Activated CD8-positive, alpha-beta T cell treated with anti-CD3 and anti-CD28 coated beads for 36 hours (primary cell): Measurements from ENCODE around the gene BICC1. TPM values are rescaled to one million over a fixed set of nuclear protein-coding genes. Genes with fewer than 3 reads are reported as not detected.
"Not testable (repeated sequence)": the region's sequence is repeated elsewhere in the genome, so short reads cannot be mapped to it uniquely, and the experiment has no call there.

Experiments used
- ATAC-seq: fragments of 200-7000 bp; cut with Tn5 transposase; one replicate; pipeline ENCODE4 v1.10.0; 2021; ENCODE audit warnings: mild to moderate bottlenecking, moderate library complexity
- CTCF ChIA-PET: fragments of 350-600 bp; sonication (Branson Sonifier 250); formaldehyde crosslinking; loops from one replicate; lab custom pipeline; 2021; ENCODE audit warnings: antibody characterized with exemption; lab: Charles Lee
- POLR2A ChIA-PET: fragments of 350-600 bp; sonication (Branson Sonifier 250); formaldehyde crosslinking; loops from one replicate; lab custom pipeline; 2021; ENCODE audit warnings: antibody characterized with exemption; lab: Charles Lee
- DNase-seq: peaks from one replicate; pipeline ENCODE4 v3.0.0-alpha.2; 2020
- H3K27ac Mint-ChIP-seq: one replicate; pipeline ENCODE4 v1.8.0; 2021; ENCODE audit warnings: mild to moderate bottlenecking, mixed read lengths
- H3K27me3 Mint-ChIP-seq: one replicate; pipeline ENCODE4 v1.8.0; 2021; ENCODE audit warnings: mixed read lengths
- H3K36me3 Mint-ChIP-seq: one replicate; pipeline ENCODE4 v1.8.0; 2021; ENCODE audit warnings: low read depth, mixed read lengths
- H3K4me1 Mint-ChIP-seq: one replicate; pipeline ENCODE4 v1.8.0; 2021; ENCODE audit warnings: low read depth, mixed read lengths
- H3K4me3 Mint-ChIP-seq: one replicate; pipeline ENCODE4 v1.8.0; 2021; ENCODE audit warnings: mild to moderate bottlenecking, moderate library complexity, mixed read lengths
- H3K9me3 Mint-ChIP-seq: one replicate; pipeline ENCODE4 v1.8.0; 2021; ENCODE audit warnings: mixed read lengths
- CTCF ChIP-seq: fragments of 200-600 bp; IDR thresholded peaks from one replicate; pipeline ENCODE4 v1.8.0; 2022; ENCODE audit warnings: antibody characterized with exemption, mild to moderate bottlenecking
- intact Hi-C: fragments of 100-400 bp; cut with micrococcal nuclease; formaldehyde crosslinking; loops from one replicate; pipeline ENCODE4 v1.10.0; 2022
- total RNA-seq, 2 experiments: library from RNA; stranded (reverse); gene quantifications; one replicate each; pipeline ENCODE4 v1.2.3, GENCODE V29; 2021

Gene BICC1
- total RNA-seq, 2 experiments from 2014 or later = not detected

GRCh38 chr10:58587676-58588075 lies 75.0 kb downstream of the BICC1 start:
- ATAC-seq = no peak
- Mint-ChIP-seq H3K4me1 (no peaks in the 10 kb centered on the region), H3K4me3 (no peak overlapping the region), H3K36me3 (no peaks in the 10 kb centered on the region), H3K27me3 (peaks cover 13% of the 10 kb centered on the region), H3K27ac (no peak overlapping the region), H3K9me3 (no peaks in the 10 kb centered on the region)
- intact Hi-C loops = no loop called here
- ChIA-PET CTCF (interaction anchor here (1.6 kb wide), 1 partner anchor 57 kb away, joined by 4 read pairs; no protein-coding TSS in a partner anchor), POLR2A (no interaction called here)
- no peak for TF ChIP-seq CTCF
- no peak for DNase-seq

GRCh38 chr10:58588673-58589265 lies 76.1 kb downstream of the BICC1 start:
- Mint-ChIP-seq H3K4me3 (no peak overlapping the region), H3K9me3 (no peaks in the 10 kb centered on the region), H3K36me3 (no peaks in the 10 kb centered on the region), H3K27me3 (peaks cover 15% of the 10 kb centered on the region), H3K4me1 (no peaks in the 10 kb centered on the region), H3K27ac (no peak overlapping the region)
- no peak for TF ChIP-seq CTCF
- ChIA-PET POLR2A (no interaction called here), CTCF (no interaction called here)
- ATAC-seq = no peak
- intact Hi-C loops = no loop called here
- peak; percentile 2 for DNase-seq

GRCh38 chr10:58590152-58590840 lies 77.6 kb downstream of the BICC1 start:
- intact Hi-C loops = no loop called here
- no peaks in the 10 kb centered on the region for H3K9me3 Mint-ChIP-seq
- TF ChIP-seq CTCF = no peak
- ChIA-PET CTCF (no interaction called here), POLR2A (no interaction called here)
- no peak overlapping the region for H3K27ac Mint-ChIP-seq
- no peak for DNase-seq
- ATAC-seq = no peak
- no peaks in the 10 kb centered on the region for H3K4me1 Mint-ChIP-seq
- no peak overlapping the region for H3K4me3 Mint-ChIP-seq
- peaks cover 15% of the 10 kb centered on the region for H3K27me3 Mint-ChIP-seq
- no peaks in the 10 kb centered on the region for H3K36me3 Mint-ChIP-seq

GRCh38 chr10:58590924-58591323 lies 78.3 kb downstream of the BICC1 start:
- POLR2A ChIA-PET = no interaction called here
- Mint-ChIP-seq H3K4me1 (no peaks in the 10 kb centered on the region), H3K9me3 (no peaks in the 10 kb centered on the region), H3K4me3 (no peak overlapping the region), H3K27me3 (peaks cover 15% of the 10 kb centered on the region), H3K27ac (no peak overlapping the region), H3K36me3 (no peaks in the 10 kb centered on the region)
- DNase-seq (no peak), ATAC-seq (no peak)
- TF ChIP-seq CTCF = no peak
- CTCF ChIA-PET = no interaction called here
- intact Hi-C loops = no loop called here

GRCh38 chr10:58593008-58593407 lies 80.3 kb downstream of the BICC1 start:
- intact Hi-C loops = no loop called here
- no peak for ATAC-seq

GRCh38 chr10:58597211-58597610 lies 84.5 kb downstream of the BICC1 start:
- CTCF ChIA-PET, H3K4me3 Mint-ChIP-seq, DNase-seq, H3K36me3 Mint-ChIP-seq, ATAC-seq, H3K27ac Mint-ChIP-seq, H3K4me1 Mint-ChIP-seq, H3K9me3 Mint-ChIP-seq, H3K27me3 Mint-ChIP-seq, intact Hi-C loops, POLR2A ChIA-PET: not testable (repeated sequence)

More at GRCh38 chr10:58593008-58593407, 80.3 kb downstream of the BICC1 start:
- Mint-ChIP-seq H3K4me3 (no peak overlapping the region), H3K9me3 (peaks cover 5% of the 10 kb centered on the region), H3K36me3 (no peaks in the 10 kb centered on the region), H3K27ac (no peak overlapping the region), H3K27me3 (peaks cover 14% of the 10 kb centered on the region), H3K4me1 (no peaks in the 10 kb centered on the region)
- CTCF ChIA-PET = no interaction called here
- DNase-seq = no peak
- no peak for TF ChIP-seq CTCF
- POLR2A ChIA-PET = no interaction called here
